AG09309 (cell line): ENCODE data around the gene NADK2.

ENCODE experiments used
- DNase-seq: peaks from one replicate; pipeline ENCODE4 v3.0.0-alpha.2; 2010; ENCODE audit warnings: low read depth
- H3K4me3 ChIP-seq: 2 replicates; pipeline ENCODE4 v1.5.1; 2011; ENCODE audit warnings: mild to moderate bottlenecking, low read depth, low read length, moderate library complexity; ENCODE audit not compliant: control insufficient read depth
- TF ChIP-seq, protein P1 (sequence below): IDR thresholded peaks from 2 replicates; pipeline ENCODE4 v1.5.1; 2011; ENCODE audit warnings: mild to moderate bottlenecking, low read depth, low read length, inconsistent platforms; ENCODE audit not compliant: insufficient read depth, control insufficient read depth; ENCODE audit errors: missing control alignments

NADK2 gene

DNA sequence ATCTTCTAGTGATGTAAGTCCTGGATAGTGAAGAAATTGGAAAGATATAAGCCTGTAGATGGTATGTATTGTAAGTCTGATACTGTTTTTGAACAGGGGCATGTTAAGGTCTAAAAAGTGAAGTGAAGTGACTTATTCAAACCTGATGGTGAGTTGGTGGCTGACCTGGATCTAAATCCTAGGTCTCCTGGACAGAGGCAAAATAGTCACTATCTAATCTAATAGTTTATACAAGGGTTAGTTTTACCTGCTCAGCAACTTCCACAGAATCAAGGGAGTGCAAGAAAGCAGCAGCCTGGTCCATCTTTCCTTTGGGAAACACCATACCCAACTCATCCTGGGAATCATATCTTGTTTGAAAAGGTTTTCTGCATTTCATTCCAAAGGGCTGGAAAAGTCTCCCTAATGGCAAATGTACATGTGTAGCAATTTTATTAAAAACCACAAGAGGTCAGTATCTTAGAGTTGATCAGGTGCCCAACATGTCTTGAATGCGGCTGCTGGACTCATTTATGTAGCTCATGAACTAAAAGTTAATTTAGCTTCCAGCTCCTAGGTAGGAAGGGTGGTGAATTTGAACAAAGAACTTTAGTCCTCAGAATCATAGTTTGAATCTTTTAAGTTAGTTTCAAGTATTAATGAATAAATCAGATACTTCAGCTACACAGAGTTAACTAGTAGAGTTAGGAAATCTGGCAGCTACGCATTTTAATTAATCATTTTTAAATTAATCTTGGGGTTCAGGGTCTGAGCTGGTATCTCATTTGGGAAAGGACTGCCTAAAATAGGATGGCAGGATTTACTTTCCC, 63.8 kb downstream of the NADK2 start:
- DNase-seq, result no peak
- H3K4me3 ChIP-seq, result no peak overlapping the region
- TF ChIP-seq, protein P1, sequence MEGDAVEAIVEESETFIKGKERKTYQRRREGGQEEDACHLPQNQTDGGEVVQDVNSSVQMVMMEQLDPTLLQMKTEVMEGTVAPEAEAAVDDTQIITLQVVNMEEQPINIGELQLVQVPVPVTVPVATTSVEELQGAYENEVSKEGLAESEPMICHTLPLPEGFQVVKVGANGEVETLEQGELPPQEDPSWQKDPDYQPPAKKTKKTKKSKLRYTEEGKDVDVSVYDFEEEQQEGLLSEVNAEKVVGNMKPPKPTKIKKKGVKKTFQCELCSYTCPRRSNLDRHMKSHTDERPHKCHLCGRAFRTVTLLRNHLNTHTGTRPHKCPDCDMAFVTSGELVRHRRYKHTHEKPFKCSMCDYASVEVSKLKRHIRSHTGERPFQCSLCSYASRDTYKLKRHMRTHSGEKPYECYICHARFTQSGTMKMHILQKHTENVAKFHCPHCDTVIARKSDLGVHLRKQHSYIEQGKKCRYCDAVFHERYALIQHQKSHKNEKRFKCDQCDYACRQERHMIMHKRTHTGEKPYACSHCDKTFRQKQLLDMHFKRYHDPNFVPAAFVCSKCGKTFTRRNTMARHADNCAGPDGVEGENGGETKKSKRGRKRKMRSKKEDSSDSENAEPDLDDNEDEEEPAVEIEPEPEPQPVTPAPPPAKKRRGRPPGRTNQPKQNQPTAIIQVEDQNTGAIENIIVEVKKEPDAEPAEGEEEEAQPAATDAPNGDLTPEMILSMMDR, result peak; percentile 45

DNA sequence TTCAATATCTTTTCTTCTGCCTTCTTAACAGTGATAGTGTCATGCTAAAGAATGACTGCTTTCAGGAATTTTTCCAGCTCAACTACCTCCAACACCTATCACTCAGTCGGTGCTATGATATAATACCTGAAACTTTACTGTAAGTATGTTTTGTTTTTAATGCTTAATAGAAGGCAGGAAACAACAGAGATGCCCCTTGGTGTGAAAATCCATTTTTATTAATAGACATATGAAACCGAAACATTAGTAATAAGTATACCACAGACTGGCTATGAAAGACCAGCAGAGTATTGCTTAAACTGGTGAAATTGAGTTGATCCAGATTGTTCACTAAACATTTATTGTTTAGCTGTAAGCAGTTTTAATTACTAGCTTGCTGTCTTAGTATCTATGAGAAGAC, 64.6 kb downstream of the NADK2 start:
- DNase-seq, result no peak
- TF ChIP-seq, protein P1, result no peak
- H3K4me3 ChIP-seq, result no peak overlapping the region

DNA sequence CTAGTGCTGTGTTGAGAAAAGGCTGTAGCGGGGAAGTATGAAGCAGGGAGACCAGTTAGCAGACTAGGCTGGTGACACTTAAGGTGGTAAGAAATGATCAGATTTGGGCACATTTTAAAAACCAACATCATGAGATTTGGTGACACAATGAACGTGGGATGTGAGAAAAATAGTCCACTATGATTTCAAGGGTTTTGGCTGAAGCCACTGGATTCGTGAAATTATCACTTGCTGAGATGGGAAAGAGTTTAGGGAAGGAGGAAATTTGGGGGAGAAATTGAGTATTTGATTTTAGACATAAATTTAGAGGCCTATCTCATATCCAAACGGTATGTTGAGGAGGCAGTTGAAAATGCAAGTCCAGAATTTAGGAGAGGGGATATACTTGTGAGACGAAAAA, 66.7 kb downstream of the NADK2 start:
- H3K4me3 ChIP-seq, result no peak overlapping the region
- DNase-seq, result no peak
- TF ChIP-seq, protein P1, result no peak

DNA sequence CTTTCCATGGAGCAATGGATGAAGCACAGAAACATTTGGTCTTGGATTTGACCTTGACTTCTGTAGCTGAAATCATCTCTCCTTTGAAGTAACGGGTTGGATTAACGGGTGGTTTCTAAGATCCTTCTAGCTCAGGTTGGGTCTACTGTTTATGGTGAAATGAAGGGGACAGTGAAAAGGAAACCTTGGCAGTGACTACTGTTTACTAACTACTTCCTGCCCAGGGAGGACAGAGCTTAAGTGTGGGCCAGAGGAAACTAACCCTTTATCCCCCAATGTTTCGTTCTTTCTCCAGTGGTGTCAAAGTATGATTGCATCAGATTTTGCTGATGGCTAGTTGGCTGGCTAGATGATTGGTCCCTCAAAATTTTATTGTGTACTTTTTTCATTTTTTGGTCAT, 67.6 kb downstream of the NADK2 start:
- H3K4me3 ChIP-seq, result no peak overlapping the region
- TF ChIP-seq, protein P1, result no peak
- no peak for DNase-seq

DNA sequence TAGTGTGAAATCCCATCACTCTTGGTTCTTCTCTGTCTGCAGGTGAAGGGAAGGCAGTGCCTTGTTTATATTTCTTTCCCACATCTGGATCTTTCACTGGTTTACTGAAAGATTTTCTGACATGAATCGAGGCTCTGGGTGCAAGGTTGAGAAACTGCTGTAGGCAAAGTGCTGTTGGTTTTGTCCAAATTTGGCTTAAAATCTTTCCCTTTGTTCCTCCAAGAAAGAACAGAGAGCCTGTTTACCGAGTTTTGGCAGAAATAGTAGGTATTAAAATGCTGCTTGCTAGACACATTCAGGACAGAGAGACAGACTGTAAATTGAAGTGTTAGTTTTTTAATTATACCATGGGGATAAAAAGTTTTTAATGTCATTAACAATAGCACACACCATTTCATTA, 68.3 kb downstream of the NADK2 start:
- TF ChIP-seq, protein P1, result no peak
- no peak for DNase-seq
- H3K4me3 ChIP-seq, result no peak overlapping the region

DNA sequence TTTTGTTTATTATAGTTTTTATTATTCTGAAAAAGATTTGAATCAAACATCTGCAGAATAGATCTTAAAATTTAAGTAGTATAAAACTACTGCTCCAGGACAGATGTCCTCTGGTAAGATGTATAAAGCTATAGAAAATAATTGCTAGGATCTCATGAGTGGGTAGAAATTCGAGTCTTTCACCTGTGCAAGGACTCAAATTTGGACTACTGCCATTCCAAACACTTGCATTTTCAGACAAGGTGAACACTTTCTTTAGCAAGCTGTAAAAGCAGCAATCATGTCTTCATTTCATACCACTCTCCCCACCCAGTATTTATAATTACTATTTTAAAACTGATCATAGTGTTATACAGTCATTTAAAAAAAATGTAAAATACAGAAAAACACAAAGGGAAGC, 69.1 kb downstream of the NADK2 start:
- no peak for DNase-seq
- TF ChIP-seq, protein P1, result no peak
- H3K4me3 ChIP-seq, result no peak overlapping the region
